ENCODE measurements around the gene SLC7A8. TPM values are rescaled to one million over a fixed set of nuclear protein-coding genes. Genes with fewer than 3 reads are reported as not detected.

SLC7A8 gene
- total RNA-seq, 1 experiment from 2014 or later, result 0.06 TPM

- peak; percentile 99 for DNase-seq (ENCODE audit: low read depth)
Measured at GRCh38 chr14:23095196-23096108, 88.0 kb downstream of the SLC7A8 start, which contains the start of gene C14orf119. C14orf119 (plus strand) TSS chr14:23095505; CDS start chr14:23097659, 2,154 bp downstream.

- DNase-seq (ENCODE audit: low read depth), result peak; percentile 80
Measured at GRCh38 chr14:23094666-23095195, 88.7 kb downstream of the SLC7A8 start, which contains the start of gene ACIN1. ACIN1 (minus strand) TSS chr14:23095136; CDS start chr14:23095112, 24 bp downstream.

GRCh38 chr14:23093991-23094665 lies 89.3 kb downstream of the SLC7A8 start:
- no peak for DNase-seq (ENCODE audit: low read depth)

- DNase-seq (ENCODE audit: low read depth), result no peak
Measured at GRCh38 chr14:23093526-23093925, 89.9 kb downstream of the SLC7A8 start.

- DNase-seq (ENCODE audit: low read depth), result no peak
Measured at GRCh38 chr14:23093104-23093503, 90.4 kb downstream of the SLC7A8 start.

- DNase-seq (ENCODE audit: low read depth), result no peak
Measured at GRCh38 chr14:23091294-23092225, 91.9 kb downstream of the SLC7A8 start.

- no peak for DNase-seq (ENCODE audit: low read depth)
Measured at GRCh38 chr14:23090254-23090636, 93.2 kb downstream of the SLC7A8 start.

- no peak for DNase-seq (ENCODE audit: low read depth)
Measured at GRCh38 chr14:23089498-23090253, 93.8 kb downstream of the SLC7A8 start.

- DNase-seq (ENCODE audit: low read depth), result no peak
Measured at GRCh38 chr14:23086565-23086964, 96.9 kb downstream of the SLC7A8 start.

GRCh38 chr14:23085458-23085857 lies 98.0 kb downstream of the SLC7A8 start:
- DNase-seq (ENCODE audit: low read depth), result no peak

- no peak for DNase-seq (ENCODE audit: low read depth)
Measured at GRCh38 chr14:23080474-23080873, 103.0 kb downstream of the SLC7A8 start.

- DNase-seq (ENCODE audit: low read depth), result no peak
Measured at GRCh38 chr14:23079716-23080115, 103.7 kb downstream of the SLC7A8 start.

GRCh38 chr14:23078692-23079116 lies 104.8 kb downstream of the SLC7A8 start:
- peak; percentile 95 for DNase-seq (ENCODE audit: low read depth)

GRCh38 chr14:23077962-23078361 lies 105.5 kb downstream of the SLC7A8 start:
- DNase-seq (ENCODE audit: low read depth), result no peak

GRCh38 chr14:23076785-23077408 lies 106.6 kb downstream of the SLC7A8 start:
- DNase-seq (ENCODE audit: low read depth), result no peak
